Measurements from ENCODE around the gene PDCD11.

PDCD11 gene

GRCh38 chr10:103449208-103450144, 53.0 kb downstream of the PDCD11 start:
- Histone ChIP-seq H3K4me1 (ENCODE audit: control insufficient read depth, low read length) (peaks cover 12% of the 10 kb centered on the region; the same call in 1 of the 2 replicates), H3K27ac (ENCODE audit: low read depth, low read length) (no peak overlapping the region), H4K20me1 (ENCODE audit: control insufficient read depth, insufficient read depth, low read depth, low read length) (no peaks in the 10 kb centered on the region), H3K4me2 (ENCODE audit: low read length) (no peak overlapping the region), H3K27me3 (ENCODE audit: control insufficient read depth, low read length) (no peaks in the 10 kb centered on the region), H3K36me3 (ENCODE audit: control insufficient read depth, low read length) (peaks cover 50% of the 10 kb centered on the region), H3K9me3 (ENCODE audit: control insufficient read depth, insufficient read depth, low read length) (no peaks in the 10 kb centered on the region), H3F3A (ENCODE audit: control insufficient read depth, insufficient read depth) (peaks cover 6% of the 10 kb centered on the region; the same call in 1 of the 2 replicates), H3K4me3 (ENCODE audit: low read length) (no peak overlapping the region), H3K9me2 (replicated peaks; ENCODE audit: control insufficient read depth, low read length) (no peaks in the 10 kb centered on the region), H3K79me2 (ENCODE audit: control insufficient read depth, low read length) (no peaks in the 10 kb centered on the region)
- no peak for TF ChIP-seq CTCF (IDR thresholded peaks at IDR 0.05; ENCODE audit: low read depth, low read length, poor library complexity, severe bottlenecking)
- TF ChIP-seq EZH2phosphoT487 (IDR thresholded peaks at IDR 0.05; ENCODE audit: borderline replicate concordance, low read length) = no peak

- H3K4me3 ChIP-seq (ENCODE audit: low read length) = no peak overlapping the region
- no peak overlapping the region for H3K27ac ChIP-seq (ENCODE audit: low read depth, low read length)
- no peak overlapping the region for H3K4me2 ChIP-seq (ENCODE audit: low read length)
- no peaks in the 10 kb centered on the region for H3K79me2 ChIP-seq (ENCODE audit: control insufficient read depth, low read length)
- H3K36me3 ChIP-seq (ENCODE audit: control insufficient read depth, low read length) = peaks cover 43% of the 10 kb centered on the region
- H3K9me2 ChIP-seq (replicated peaks; ENCODE audit: control insufficient read depth, low read length) = no peaks in the 10 kb centered on the region
- no peak for TF ChIP-seq EZH2phosphoT487 (IDR thresholded peaks at IDR 0.05; ENCODE audit: borderline replicate concordance, low read length)
- no peak for TF ChIP-seq CTCF (IDR thresholded peaks at IDR 0.05; ENCODE audit: low read depth, low read length, poor library complexity, severe bottlenecking)
- peaks cover 12% of the 10 kb centered on the region; the same call in 1 of the 2 replicates for H3K4me1 ChIP-seq (ENCODE audit: control insufficient read depth, low read length)
- no peaks in the 10 kb centered on the region for H3K27me3 ChIP-seq (ENCODE audit: control insufficient read depth, low read length)
- no peaks in the 10 kb centered on the region for H3K9me3 ChIP-seq (ENCODE audit: control insufficient read depth, insufficient read depth, low read length)
- peaks cover 6% of the 10 kb centered on the region; the same call in 1 of the 2 replicates for H3F3A ChIP-seq (ENCODE audit: control insufficient read depth, insufficient read depth)
- H4K20me1 ChIP-seq (ENCODE audit: control insufficient read depth, insufficient read depth, low read depth, low read length) = no peaks in the 10 kb centered on the region
These were observed 53.8 kb downstream of the PDCD11 start for GRCh38 chr10:103450201-103450695.

- H3K9me2 ChIP-seq (replicated peaks; ENCODE audit: control insufficient read depth, low read length) = no peaks in the 10 kb centered on the region
- H3K4me3 ChIP-seq (ENCODE audit: low read length) = no peak overlapping the region
- no peak for TF ChIP-seq CTCF (IDR thresholded peaks at IDR 0.05; ENCODE audit: low read depth, low read length, poor library complexity, severe bottlenecking)
- TF ChIP-seq EZH2phosphoT487 (IDR thresholded peaks at IDR 0.05; ENCODE audit: borderline replicate concordance, low read length) = no peak
- H3K79me2 ChIP-seq (ENCODE audit: control insufficient read depth, low read length) = no peaks in the 10 kb centered on the region
- peaks cover 33% of the 10 kb centered on the region for H3K36me3 ChIP-seq (ENCODE audit: control insufficient read depth, low read length)
- no peaks in the 10 kb centered on the region for H3K9me3 ChIP-seq (ENCODE audit: control insufficient read depth, insufficient read depth, low read length)
- H3K4me2 ChIP-seq (ENCODE audit: low read length) = peak overlapping the region; percentile 44
- peaks cover 6% of the 10 kb centered on the region; the same call in 1 of the 2 replicates for H3F3A ChIP-seq (ENCODE audit: control insufficient read depth, insufficient read depth)
- H3K27ac ChIP-seq (ENCODE audit: low read depth, low read length) = no peak overlapping the region
- no peaks in the 10 kb centered on the region for H4K20me1 ChIP-seq (ENCODE audit: control insufficient read depth, insufficient read depth, low read depth, low read length)
- H3K4me1 ChIP-seq (ENCODE audit: control insufficient read depth, low read length) = peaks cover 12% of the 10 kb centered on the region; the same call in 1 of the 2 replicates
- no peaks in the 10 kb centered on the region for H3K27me3 ChIP-seq (ENCODE audit: control insufficient read depth, low read length)
These were observed 54.8 kb downstream of the PDCD11 start for GRCh38 chr10:103451091-103451813.

All from DOHH2 (cell line).